Neural crest cell (in vitro differentiated cells): ENCODE data around the gene SYTL5. TPM values are rescaled to one million over a fixed set of nuclear protein-coding genes. Genes with fewer than 3 reads are reported as not detected.

Experiments
- DNase-seq: peaks from one replicate; pipeline ENCODE4 v3.0.0; 2021; ENCODE audit warnings: low read depth, mixed read lengths, low spot score
- H3K27ac Mint-ChIP-seq: one replicate; pipeline ENCODE4 v1.8.0; 2021; ENCODE audit warnings: mild to moderate bottlenecking, mixed read lengths; ENCODE audit not compliant: unreplicated experiment
- H3K27me3 Mint-ChIP-seq: 2 replicates; pipeline ENCODE4 v1.8.0; 2021; ENCODE audit warnings: low read depth, mild to moderate bottlenecking, mixed read lengths
- H3K36me3 Mint-ChIP-seq: 2 replicates; pipeline ENCODE4 v1.8.0; 2021; ENCODE audit warnings: low read depth, mild to moderate bottlenecking, mixed read lengths
- H3K4me1 Mint-ChIP-seq: 2 replicates; pipeline ENCODE4 v1.8.0; 2021; ENCODE audit warnings: mixed read lengths
- H3K4me3 Mint-ChIP-seq: one replicate; pipeline ENCODE4 v1.8.0; 2021; ENCODE audit warnings: mild to moderate bottlenecking, mixed read lengths
- H3K9me3 Mint-ChIP-seq: 2 replicates; pipeline ENCODE4 v1.8.0; 2021; ENCODE audit warnings: mixed read lengths
- CTCF ChIP-seq: fragments of 200-600 bp; sonication (generic); conservative IDR thresholded peaks from 2 replicates; pipeline ENCODE4 v1.5.0; 2021; ENCODE audit warnings: antibody characterized with exemption, mild to moderate bottlenecking
- total RNA-seq: library from RNA; stranded (reverse); gene quantifications from 2 replicates; pipeline ENCODE4 v1.2.1, GENCODE V29; 2021

The SYTL5 gene
- total RNA-seq, 1 donor from 2014 or later, result 0.05 TPM

GRCh38 chrX:38151441-38151840 lies 145.1 kb downstream of the SYTL5 start:
- no peak for DNase-seq
- no peaks in the 10 kb centered on the region for H3K4me1 Mint-ChIP-seq
- no peak overlapping the region for H3K27ac Mint-ChIP-seq
- H3K4me3 Mint-ChIP-seq, result no peak overlapping the region
- H3K9me3 Mint-ChIP-seq, result no peaks in the 10 kb centered on the region
- H3K36me3 Mint-ChIP-seq, result peaks cover 2% of the 10 kb centered on the region
- no peaks in the 10 kb centered on the region for H3K27me3 Mint-ChIP-seq
- TF ChIP-seq CTCF, result no peak

GRCh38 chrX:38154340-38154739 lies 148.0 kb downstream of the SYTL5 start:
- no peak for DNase-seq
- Mint-ChIP-seq H3K27ac (no peak overlapping the region), H3K36me3 (peaks cover 2% of the 10 kb centered on the region), H3K27me3 (no peaks in the 10 kb centered on the region), H3K4me3 (no peak overlapping the region), H3K9me3 (peaks cover 3% of the 10 kb centered on the region), H3K4me1 (no peaks in the 10 kb centered on the region)
- no peak for TF ChIP-seq CTCF

- Mint-ChIP-seq H3K4me3 (no peak overlapping the region), H3K4me1 (no peaks in the 10 kb centered on the region), H3K27me3 (no peaks in the 10 kb centered on the region), H3K27ac (no peak overlapping the region), H3K36me3 (peaks cover 2% of the 10 kb centered on the region), H3K9me3 (peaks cover 3% of the 10 kb centered on the region)
- no peak for TF ChIP-seq CTCF
- no peak for DNase-seq
Observed at GRCh38 chrX:38154818-38155217, 148.5 kb downstream of the SYTL5 start.

- Mint-ChIP-seq H3K4me3 (no peak overlapping the region), H3K36me3 (no peaks in the 10 kb centered on the region), H3K27ac (no peak overlapping the region)
Observed at GRCh38 chrX:38156838-38157237, 150.5 kb downstream of the SYTL5 start.

GRCh38 chrX:38163193-38163592 lies 156.8 kb downstream of the SYTL5 start:
- no peaks in the 10 kb centered on the region for H3K36me3 Mint-ChIP-seq
- TF ChIP-seq CTCF, result no peak
- no peaks in the 10 kb centered on the region for H3K27me3 Mint-ChIP-seq
- H3K4me3 Mint-ChIP-seq, result no peak overlapping the region
- no peaks in the 10 kb centered on the region for H3K4me1 Mint-ChIP-seq
- DNase-seq, result no peak
- no peak overlapping the region for H3K27ac Mint-ChIP-seq
- peaks cover 3% of the 10 kb centered on the region for H3K9me3 Mint-ChIP-seq

More at GRCh38 chrX:38156838-38157237, 150.5 kb downstream of the SYTL5 start:
- DNase-seq, result no peak
- Mint-ChIP-seq H3K27me3 (no peaks in the 10 kb centered on the region), H3K9me3 (peaks cover 3% of the 10 kb centered on the region), H3K4me1 (no peaks in the 10 kb centered on the region)
- no peak for TF ChIP-seq CTCF

- no peak for DNase-seq
- H3K36me3 Mint-ChIP-seq, result no peaks in the 10 kb centered on the region
- no peak overlapping the region for H3K4me3 Mint-ChIP-seq
- TF ChIP-seq CTCF, result no peak
- no peaks in the 10 kb centered on the region for H3K27me3 Mint-ChIP-seq
- H3K27ac Mint-ChIP-seq, result no peak overlapping the region
- H3K4me1 Mint-ChIP-seq, result no peaks in the 10 kb centered on the region
- H3K9me3 Mint-ChIP-seq, result no peaks in the 10 kb centered on the region
Observed at GRCh38 chrX:38165023-38165422, 158.7 kb downstream of the SYTL5 start.
